SHP77 (cell line): ENCODE results near the gene TSPYL6.

ENCODE experiments used
- DNase-seq, 2 experiments: peaks; one replicate each; lab custom pipeline; 2025; lab: John Stamatoyannopoulos, UW

Gene TSPYL6

DNA sequence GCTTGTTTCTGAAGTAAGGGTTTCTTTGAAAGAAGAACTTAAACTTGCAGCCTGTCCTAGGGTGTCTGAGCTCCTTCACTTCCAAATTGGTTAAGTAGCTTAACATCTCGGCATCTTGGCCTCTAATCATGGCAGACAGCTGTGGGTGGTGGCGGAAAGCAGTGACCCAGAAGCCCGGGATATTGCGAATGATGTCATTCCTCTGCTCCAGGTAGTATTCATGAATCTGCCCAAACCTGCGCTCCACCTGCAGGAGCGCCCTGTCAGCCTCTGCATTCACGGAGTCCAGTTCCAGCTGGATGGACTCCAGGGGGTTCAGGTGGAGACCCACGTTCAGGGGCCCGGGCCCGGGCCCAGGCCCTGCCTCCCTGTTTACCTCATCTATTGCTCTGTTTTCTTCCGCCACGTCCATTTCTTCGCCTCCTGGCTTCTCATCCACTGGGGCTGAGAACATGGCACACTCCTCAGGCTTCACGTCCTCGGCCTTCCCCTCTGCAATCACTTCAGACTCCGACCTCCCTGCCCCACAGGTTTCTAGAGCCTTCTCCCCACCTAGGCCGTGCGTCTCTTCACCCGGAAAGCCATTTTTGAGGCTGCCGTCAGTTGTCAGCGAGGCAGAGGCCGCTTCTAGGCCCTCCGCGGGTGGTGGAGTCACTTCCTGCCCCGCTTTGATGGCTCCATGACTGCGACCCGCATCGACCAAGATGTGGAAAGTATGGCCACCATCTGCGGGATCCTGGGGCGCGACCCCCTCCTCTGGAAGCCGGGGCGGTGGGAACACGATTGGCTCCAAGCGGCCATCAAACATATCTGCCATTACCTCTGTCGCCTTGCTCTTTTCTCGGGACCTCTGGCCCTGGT, 569 bp downstream of the TSPYL6 start:
- no peak for DNase-seq

DNA sequence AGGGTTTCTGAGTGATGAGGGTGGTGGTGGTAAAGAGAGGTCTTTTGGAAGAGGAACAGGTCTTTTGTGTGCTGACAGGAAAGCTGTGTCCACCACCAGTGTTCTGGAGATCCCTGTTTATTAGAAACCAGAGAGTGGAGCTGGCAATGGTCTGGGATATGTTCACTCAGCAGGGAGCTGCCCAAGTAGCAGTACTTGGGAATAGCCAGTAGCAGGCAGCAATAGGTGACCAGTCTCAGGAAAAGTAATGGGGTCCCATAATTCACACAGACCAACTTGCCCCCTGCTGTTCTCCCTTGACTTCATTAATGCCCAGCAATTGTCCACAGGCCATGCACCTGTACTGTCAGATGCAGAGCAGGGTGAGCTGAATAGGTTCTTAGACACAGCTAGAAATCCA, 1.8 kb downstream of the TSPYL6 start:
- DNase-seq: no peak

DNA sequence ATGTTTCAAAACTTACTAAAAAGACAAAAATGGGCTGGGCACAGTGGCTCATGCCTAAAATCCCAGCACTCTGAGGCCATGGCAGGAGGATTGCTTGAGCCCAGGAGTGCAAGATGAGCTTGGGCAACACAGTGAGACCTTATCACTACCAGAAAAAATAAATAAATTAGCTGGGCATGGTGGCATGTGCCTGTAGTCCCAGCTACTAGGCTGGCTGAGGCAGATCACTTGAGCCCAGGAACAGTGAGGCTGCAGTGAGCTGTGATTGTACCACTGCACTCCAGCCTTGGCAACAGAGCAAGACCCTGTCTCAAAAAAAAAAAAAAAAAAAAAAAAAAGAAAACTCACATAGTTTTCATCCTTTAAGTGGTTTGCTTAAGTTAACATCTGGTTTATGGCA, 6.4 kb downstream of the TSPYL6 start:
- no peak for DNase-seq

DNA sequence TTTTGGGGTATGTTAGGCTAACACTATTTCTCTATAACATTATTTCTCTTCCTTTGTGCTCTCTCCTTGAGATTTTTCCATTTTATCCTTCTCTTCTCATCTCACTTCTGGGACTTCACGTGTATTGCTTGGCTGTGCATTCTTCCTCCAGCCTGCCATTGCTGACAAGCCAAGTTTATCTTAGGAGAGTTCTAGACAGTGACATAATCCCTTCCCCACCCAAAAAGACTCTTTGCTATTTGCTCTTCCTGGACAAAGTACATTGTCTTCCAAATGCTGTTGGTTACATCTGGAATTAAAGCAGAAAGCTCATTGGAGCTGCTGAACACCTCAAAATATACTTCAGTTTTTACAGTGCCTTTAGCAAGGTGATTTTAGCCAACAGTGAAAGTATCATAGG, 8.9 kb downstream of the TSPYL6 start:
- DNase-seq: no peak

DNA sequence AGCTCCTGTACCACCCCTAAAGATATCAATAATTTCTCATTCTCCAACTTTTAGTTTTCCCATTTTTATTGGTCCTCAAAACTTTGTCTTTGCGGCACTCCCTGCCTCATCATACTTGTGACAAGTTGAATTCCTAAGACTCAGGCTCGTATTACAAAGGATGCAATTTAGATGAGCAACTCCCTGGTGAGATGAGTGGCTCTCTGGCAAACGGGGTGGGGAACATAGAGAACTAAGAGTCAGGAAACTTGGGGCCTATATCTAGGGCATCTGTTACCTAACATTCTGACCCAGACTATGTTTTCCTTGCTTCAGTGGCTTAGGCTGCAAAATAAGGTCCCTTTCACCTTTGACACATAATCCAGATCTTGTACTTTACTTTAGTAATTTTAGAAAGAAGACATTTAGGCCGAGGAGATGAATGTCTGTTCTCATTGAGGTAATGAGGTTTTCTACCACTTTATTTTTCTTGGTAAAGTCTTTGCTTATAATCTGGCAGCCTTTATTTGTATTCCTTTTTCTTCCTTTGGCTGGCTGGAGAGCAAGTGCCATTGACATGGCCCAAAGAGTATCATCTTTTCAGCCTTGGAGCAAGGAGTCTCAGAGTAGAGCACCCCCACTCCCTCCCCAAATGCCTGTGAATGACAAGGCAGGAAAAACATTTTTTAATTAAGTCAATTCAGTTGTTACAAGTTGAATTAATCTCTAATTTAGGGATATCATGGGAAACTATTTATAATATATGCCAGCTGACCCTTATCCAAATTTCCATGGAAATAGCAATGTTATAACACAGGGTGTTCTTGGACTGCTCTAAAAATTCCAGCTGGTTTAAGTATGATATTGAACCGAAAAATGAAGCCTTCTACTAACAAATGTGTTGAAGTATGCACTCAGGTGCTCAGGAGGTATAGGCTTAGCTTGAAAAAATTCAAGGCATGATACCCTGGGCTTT, 15.2 kb downstream of the TSPYL6 start:
- no peak for DNase-seq

DNA sequence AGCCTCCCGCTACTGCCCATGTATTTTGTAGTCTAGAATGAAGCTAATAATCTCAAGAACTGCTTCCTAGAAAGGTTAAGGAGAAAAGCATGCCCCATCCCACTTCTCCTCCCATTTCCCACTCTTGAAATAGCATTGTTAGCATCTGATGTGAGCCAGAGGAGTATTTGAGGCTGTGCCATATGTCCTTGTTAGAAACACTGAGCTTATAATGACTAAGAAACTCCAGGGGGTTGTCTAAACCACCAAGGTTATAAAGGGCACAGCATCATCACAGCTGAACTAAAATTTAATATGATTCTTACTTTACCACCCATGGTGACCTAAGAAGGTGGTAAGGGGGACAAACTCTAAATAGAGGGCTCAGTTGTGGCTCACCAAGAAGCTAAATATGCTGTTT, 16.6 kb downstream of the TSPYL6 start:
- DNase-seq: no peak

DNA sequence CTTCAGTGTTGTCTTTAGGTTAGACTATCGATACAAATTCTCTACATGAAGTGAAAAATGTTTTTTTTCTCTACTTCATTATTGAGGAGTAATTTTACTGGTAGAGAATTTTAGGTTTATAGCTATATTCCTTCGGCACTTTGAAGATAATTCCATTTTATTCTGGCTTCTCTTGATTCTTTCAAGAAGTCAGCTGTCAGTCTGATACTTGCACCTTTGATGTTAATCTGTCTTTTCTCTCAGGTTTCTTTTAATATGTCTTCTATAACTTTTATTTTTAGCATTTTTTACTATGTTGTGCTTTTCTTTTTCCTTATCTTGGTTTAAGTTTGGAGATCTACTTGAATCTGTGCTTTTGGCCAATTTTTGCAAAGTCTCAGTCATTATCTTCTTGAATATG, 18.6 kb downstream of the TSPYL6 start:
- no peak for DNase-seq

DNA sequence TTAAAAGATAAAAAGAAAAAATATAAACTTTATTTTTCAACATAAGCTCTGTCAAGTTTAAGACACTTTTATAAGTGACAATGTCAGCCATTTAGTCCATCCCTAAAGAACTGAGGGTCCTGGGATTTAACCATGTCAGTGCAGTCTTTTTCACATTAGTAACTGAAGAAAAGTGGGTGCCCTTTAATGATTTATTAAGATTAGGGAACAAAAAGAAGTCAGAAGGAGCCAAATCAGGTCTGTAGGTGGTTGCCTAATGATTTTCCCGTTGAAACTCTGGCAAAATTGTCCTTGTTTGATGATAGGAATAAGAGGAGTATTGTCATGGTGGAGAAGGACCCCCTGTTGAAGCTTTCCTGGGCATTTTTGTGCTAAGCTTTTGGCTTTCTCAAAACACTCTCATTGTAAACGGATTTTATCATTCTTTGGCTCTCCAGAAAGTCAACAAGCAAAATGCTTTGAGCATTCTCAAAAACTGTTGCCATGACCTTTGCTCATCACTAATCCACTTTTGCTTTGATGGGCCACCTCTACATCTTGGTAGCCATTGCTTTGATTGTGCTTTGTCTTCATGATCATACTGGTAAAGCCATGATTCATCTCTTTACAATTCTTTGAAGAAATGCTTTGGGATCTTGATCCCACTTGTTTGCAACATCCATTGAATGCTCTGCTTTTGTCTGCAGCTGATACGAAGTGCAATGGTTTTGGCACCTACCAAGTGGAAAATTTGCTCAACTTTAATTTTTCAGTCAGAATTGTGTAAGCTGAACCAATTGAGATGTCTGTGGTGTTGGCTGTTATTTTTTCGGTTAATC, 22.0 kb downstream of the TSPYL6 start:
- DNase-seq: no peak

DNA sequence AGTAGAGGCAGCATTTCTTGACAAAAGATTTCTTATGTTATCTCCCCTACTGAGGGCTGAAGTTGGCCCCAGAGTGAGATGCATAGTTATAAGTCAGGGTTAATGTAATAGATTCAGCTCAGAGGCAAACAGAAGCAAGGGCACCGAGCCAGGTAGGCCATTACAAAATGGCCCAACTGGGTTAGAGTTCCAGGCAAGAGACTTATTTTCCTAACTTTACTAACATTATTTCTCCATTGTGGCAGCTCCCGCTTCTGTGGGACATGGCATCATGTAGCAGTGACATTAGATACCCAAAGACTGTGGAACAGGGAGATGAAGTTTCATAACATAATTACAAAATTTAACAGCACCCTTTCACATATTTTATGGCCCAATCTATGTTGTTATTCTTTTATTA, 27.1 kb downstream of the TSPYL6 start:
- no peak for DNase-seq

DNA sequence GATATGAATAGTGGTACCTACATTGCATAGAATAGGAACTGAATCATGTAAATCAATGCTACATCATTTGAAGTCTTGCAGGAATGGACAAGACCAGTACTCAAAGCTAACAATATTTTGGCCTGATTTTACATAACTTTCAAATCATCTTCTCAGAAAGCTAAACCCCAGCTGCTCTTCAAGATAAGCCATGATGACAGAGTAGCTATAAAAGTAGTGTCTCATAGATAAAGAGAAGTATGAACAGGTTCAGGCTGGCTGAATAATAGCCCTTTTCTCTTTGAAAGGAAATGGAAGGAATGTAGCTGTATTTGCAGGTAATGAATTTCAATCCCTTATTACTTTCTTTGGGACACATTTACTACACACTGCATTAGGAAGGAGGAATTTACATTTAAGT, 28.2 kb downstream of the TSPYL6 start:
- DNase-seq: no peak

DNA sequence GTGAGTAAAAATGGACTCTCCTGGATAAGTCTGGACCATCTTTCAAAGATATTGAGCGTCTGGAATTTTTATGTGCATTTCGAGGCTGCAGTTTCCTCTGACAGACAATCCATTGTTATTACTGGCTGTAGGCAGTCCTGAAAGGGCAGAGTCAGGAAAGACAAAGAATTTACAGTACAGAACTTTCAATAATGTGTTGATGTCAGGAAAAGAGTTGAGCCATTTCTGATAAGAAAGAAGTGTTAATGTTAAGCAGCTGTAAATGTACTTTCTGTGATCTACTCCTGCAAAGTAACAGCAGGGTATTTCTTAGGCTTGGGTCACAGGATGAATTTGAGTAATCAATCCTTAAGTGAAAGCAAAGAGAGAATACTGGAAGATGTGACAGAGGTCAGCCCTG, 29.8 kb downstream of the TSPYL6 start:
- DNase-seq: no peak

DNA sequence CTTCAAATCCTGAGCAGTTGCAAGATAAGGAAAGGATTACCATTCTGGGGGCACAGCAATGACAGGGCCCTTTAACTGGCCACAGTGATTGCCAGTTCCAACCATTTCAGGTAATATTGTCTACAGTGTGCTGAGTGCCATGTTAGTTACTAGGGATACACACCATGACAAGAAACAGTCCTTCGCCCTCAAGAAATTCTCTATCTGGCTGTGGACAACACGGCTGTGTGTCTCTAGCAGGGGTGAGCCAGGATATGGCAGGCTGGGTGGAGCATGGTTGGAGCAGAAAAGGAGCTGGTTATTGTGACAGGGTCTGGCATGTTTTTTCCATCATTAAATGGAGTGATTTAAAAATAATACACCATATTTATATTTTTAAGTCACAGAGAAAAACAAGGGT, 31.0 kb downstream of the TSPYL6 start:
- no peak for DNase-seq

DNA sequence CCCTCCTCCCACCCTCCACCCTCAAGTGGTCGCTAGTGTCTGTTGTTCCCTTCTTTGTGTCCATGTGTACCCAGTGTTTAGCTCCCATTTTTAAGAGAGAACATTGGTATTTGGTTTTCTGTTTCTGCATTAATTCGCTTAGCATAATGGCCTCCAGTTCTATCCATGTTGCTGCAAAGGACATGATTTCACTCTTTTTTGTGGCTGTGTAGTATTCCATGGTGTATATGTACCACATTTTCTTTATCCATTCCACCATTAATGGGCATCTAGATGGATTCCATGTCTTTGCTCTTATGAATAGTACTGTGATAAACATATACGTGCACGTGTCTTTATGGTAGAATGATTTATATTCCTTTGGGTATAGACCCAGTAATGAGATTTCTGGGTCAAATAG, 42.9 kb downstream of the TSPYL6 start:
- no peak for DNase-seq

DNA sequence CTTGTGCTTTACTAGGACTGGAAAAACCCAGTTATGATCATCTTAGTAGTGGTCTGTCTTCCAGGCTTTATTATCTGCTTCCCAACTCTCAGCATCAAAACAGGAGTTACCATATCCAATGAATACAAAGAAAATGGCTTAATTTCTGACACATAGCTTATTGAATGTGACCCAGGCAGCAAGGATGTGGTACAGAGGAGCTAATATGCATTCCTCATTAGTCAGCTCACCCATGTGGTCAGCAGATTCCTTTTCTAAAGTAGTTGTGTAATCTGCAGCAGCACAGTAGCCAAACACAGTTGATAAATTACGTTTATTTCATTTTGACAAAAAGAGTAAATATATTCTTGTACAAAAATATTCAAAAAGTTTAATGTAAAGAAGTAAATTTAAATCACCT, 43.6 kb downstream of the TSPYL6 start:
- DNase-seq: no peak

DNA sequence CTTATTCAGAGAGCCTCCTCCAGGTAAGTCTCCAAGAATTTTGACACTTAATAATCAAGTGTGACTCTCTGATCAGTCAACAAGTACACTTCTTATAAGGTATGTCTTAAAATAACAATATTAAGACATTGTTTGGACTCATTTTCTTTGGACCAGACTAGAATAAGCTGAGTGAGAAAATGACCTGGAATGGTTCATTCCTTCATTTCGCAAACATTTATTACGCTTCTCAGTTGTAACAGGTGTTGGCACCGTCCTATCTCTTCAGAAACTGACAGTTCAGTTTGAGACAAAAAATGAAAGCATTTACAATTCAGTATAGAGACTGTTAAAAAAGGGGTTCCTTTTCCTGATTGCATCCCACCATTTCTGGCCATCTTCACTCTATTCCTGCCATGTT, 46.6 kb downstream of the TSPYL6 start:
- no peak for DNase-seq

DNA sequence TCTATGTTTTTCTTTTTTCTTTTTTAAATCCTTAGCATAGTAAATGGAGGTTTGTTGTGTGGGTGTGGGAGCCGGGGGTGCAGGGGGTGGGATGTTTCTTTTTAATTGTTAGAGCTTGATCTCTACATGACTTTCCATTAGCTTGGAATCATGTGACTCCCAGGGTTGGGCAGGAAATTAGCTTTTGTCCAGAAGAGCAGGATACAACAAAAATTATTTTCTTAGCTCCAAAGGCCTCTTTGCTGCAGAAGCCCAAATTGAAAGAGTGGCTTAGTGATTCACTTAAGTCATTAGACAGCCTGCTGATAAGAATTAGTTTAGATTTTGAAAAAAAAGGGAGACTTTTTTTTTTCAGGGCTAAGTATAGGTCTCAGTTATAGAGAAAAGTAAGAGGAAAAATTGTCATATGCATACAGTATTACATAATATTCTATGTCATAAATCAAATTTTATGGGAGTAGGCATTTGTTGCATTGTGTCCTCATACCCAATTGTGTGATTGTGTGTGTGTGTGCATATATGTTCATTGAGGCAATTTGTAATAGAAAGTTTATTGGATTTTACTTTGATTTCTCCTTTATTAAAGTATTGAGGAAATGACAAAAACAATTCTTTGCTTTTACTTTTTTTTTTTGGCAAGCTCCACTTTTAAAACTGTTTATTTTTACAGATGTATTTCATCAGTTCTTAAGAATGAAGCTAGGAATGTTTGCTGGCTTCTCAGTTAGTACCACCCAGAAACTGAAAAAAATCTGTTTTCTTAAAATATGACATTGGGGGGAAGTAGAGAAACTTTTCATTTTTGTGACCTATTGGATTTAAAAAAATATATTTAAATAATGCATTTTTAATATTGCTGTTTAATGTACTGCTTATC, 47.4 kb downstream of the TSPYL6 start:
- no peak for DNase-seq

DNA sequence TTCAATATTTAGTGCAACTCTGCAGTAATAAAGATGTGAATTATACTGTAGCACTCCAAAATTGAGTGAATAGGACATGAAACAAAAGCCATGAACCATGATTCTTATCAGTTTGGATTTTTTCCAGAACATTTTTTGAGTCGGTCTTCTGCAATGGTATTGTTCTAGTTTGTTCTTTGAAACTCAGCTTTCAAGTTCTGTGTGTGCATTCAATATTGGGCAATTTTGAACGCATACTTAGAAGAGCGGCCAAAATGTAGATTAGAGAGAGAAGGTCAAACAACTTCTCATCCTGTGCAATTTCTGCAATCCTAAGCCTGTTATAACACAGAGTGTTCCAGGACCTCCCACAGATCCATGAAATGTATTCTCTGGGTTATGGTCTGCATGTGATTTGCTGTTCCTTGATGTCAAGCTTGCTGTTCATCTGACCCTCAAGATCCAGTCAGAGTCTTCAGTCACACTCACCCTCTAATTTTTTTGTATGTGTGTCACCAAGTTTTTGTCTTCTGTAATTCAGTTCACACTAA, 48.3 kb downstream of the TSPYL6 start:
- DNase-seq: no peak

DNA sequence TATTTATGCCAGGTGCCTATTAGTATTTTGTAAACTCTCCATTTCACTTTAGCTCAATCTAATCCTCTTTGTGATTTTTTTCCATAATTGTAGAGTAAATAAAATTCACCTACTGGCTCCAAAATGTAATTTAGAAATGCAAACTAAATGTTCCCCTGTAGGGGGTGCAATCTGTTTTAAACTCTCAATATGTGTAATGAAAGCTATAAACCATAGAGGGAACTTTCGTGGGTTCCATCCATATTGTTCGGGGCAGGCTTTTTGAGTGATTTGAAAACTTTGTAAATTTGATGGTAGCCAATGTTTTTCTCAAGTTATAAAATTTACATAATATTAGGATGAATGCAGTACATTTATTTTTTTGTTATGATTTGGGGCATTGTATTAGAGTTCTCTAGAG, 49.4 kb downstream of the TSPYL6 start:
- DNase-seq: peak; percentile 35 to 51

DNA sequence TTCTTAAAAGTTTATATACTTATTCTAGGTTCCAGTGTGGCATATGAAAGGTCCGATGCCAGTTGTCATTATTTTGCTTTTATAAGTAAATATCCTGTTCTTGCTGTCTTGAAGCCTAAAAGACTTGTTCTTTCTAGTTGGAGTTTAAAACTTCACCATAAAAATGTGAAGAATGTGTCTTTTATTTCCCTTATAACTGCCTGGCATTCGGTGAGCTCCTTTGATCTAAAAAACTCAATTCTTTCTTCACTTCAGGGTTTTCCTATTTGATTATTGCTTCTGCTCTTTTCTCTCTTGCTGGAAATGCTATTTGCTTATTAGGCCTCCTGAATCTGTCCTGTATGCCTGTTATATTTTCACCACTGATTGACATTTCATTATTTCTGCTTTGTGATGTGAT, 51.6 kb downstream of the TSPYL6 start:
- no peak for DNase-seq
